HepG2 (cell line): ENCODE measurements around the gene SECISBP2L. TPM values are rescaled to one million over a fixed set of nuclear protein-coding genes. Genes with fewer than 3 reads are reported as not detected.

Experiments used
- ATAC-seq: fragments of 200-7000 bp; cut with Tn5 transposase; 3 replicates; pipeline ENCODE4 v1.9.1; 2020; ENCODE audit warnings: mild to moderate bottlenecking, moderate library complexity
- BruUV-seq: library from RNA; stranded (reverse); fragments of 400-500 nt; replicated peaks from 2 replicates; lab custom pipeline; 2021; lab: Mats Ljungman, UMichigan
- CTCF ChIA-PET: fragments of 300-600 bp; formaldehyde crosslinking; extraction: SDS; loops from one replicate; lab custom pipeline; 2021; ENCODE audit warnings: low total read pairs, inconsistent platforms, low intra/inter-chr PET ratio; lab: Yijun Ruan, JAX
- POLR2A ChIA-PET: fragments of 350-600 bp; sonication (Branson Sonifier 250); formaldehyde crosslinking; loops from one replicate; lab custom pipeline; 2020; ENCODE audit warnings: antibody characterized with exemption, inconsistent platforms; lab: Yijun Ruan, JAX
- DNase-seq: peaks from one replicate; pipeline ENCODE4 v3.0.0-alpha.2; 2015; ENCODE audit warnings: low spot score
- FAIRE-seq: peaks from 3 replicates; lab custom pipeline; 2011; peaks lifted over from hg19 to GRCh38; lab: Jason Lieb, UNC
- H2AFZ ChIP-seq: one replicate; pipeline ENCODE4 v1.6.1; 2011; ENCODE audit warnings: low read length, inconsistent platforms
- H3K27ac ChIP-seq: fragments of 300-600 bp; 3 replicates; pipeline ENCODE4 v1.8.0; 2011; ENCODE audit warnings: mixed run types, mild to moderate bottlenecking, mixed read lengths, low read length, inconsistent platforms; ENCODE audit not compliant: insufficient read depth; ENCODE audit errors: extremely low read length
- H3K27me3 ChIP-seq, 2 experiments: fragments of 200-600 bp in 1 of 2; 2 replicates in 1 of 2; 3 replicates in 1 of 2; pipeline versions ENCODE4 v1.6.0 to v1.8.0; 2011; ENCODE audit warnings: low read length in 2 of 2, mild to moderate bottlenecking in 2 of 2, moderate library complexity in 2 of 2, inconsistent platforms in 1 of 2; ENCODE audit not compliant: insufficient read depth in 2 of 2, control insufficient read depth in 1 of 2
- H3K36me3 ChIP-seq, 2 experiments: fragments of 200-600 bp in 1 of 2; replicated peaks in 1 of 2; 2 replicates in 1 of 2; 3 replicates in 1 of 2; pipeline versions ENCODE4 v1.5.1 to v1.8.0; 2011; ENCODE audit warnings: low read length in 2 of 2, inconsistent platforms in 1 of 2; ENCODE audit not compliant: insufficient read depth in 2 of 2, control insufficient read depth in 1 of 2
- H3K4me1 ChIP-seq: 2 replicates; pipeline ENCODE4 v1.5.1; 2012; ENCODE audit warnings: low read length, inconsistent platforms; ENCODE audit not compliant: insufficient read depth
- H3K4me2 ChIP-seq: 2 replicates; pipeline ENCODE4 v1.6.0; 2011; ENCODE audit warnings: low read depth, low read length, inconsistent platforms
- H3K4me3 ChIP-seq, 3 experiments: fragments of 200-600 bp in 1 of 3; sonication (generic), shearing (Covaris generic) in 1 of 3; replicated peaks in 1 of 3; 2 replicates each; pipeline ENCODE4 v1.5.1; 2011 to 2016; ENCODE audit warnings: low read length in 3 of 3, inconsistent platforms in 2 of 3, low read depth in 2 of 3, mild to moderate bottlenecking in 2 of 3, control low read depth in 1 of 3, mixed read lengths in 1 of 3; ENCODE audit not compliant: insufficient read depth in 1 of 3
- H3K79me2 ChIP-seq: one replicate; pipeline ENCODE4 v1.6.1; 2011; ENCODE audit warnings: low read length, inconsistent platforms; ENCODE audit not compliant: insufficient read depth
- H3K9ac ChIP-seq: 2 replicates; pipeline ENCODE4 v1.6.0; 2011; ENCODE audit warnings: mild to moderate bottlenecking, low read depth, low read length, inconsistent platforms; ENCODE audit not compliant: insufficient read depth
- H3K9me3 ChIP-seq: 2 replicates; pipeline ENCODE4 v1.5.1; 2012; ENCODE audit warnings: mild to moderate bottlenecking, low read length
- H4K20me1 ChIP-seq: 2 replicates; pipeline ENCODE4 v1.6.0; 2011; ENCODE audit warnings: inconsistent platforms, mild to moderate bottlenecking, low read length, moderate library complexity; ENCODE audit not compliant: insufficient read depth
- JUN ChIP-seq: sonication (generic); formaldehyde crosslinking; IDR thresholded peaks from 2 replicates; pipeline ENCODE4 v1.4.0; 2020; ENCODE audit warnings: mild to moderate bottlenecking, missing genetic modification reagents
- MLX ChIP-seq: IDR thresholded peaks from 2 replicates; pipeline ENCODE4 v1.6.1; 2016
- MYPOP ChIP-seq: sonication (generic); formaldehyde crosslinking; IDR thresholded peaks from 2 replicates; pipeline ENCODE4 v1.8.1; 2023; ENCODE audit warnings: mild to moderate bottlenecking, moderate library complexity, missing genetic modification reagents
- PHF5A ChIP-seq: IDR thresholded peaks from one replicate; pipeline ENCODE4 v1.6.1; 2018; ENCODE audit warnings: low read depth, missing genetic modification reagents; ENCODE audit not compliant: unreplicated experiment
- ZNF549 ChIP-seq: sonication (generic); formaldehyde crosslinking; IDR thresholded peaks from 2 replicates; pipeline ENCODE4 v1.5.0; 2020; ENCODE audit warnings: missing genetic modification reagents
- ZNF564 ChIP-seq: sonication (generic); formaldehyde crosslinking; IDR thresholded peaks from 2 replicates; pipeline ENCODE4 v1.8.1; 2023; ENCODE audit warnings: mild to moderate bottlenecking, missing genetic modification reagents
- WGBS: methylation state at CpG from one replicate; pipeline ENCODE4 v1.1.6; 2017; ENCODE audit warnings: low lambda C conversion rate; 5-methylcytosine and 5-hydroxymethylcytosine counted together
- in situ Hi-C: cut with HindIII; loops from 2 replicates; pipeline ENCODE4 v1.10.0; 2017; ENCODE audit warnings: low pct_unique_long_range_greater_than_20kb; ENCODE audit not compliant: extremely low pct_ligation_motif_present
- intact Hi-C: fragments of 100-400 bp; cut with micrococcal nuclease; formaldehyde crosslinking; loops from one replicate; pipeline ENCODE4 v1.10.0; 2022; ENCODE audit not compliant: unreplicated experiment
- polyA plus RNA-seq, 8 experiments: library from polyadenylated mRNA; depleted of rRNA in 3 of 8; stranded (reverse) in 7 of 8; unstranded in 1 of 8; fragments of >200 nt; fragmentation: Illumina TruSeq in 4 of 8; extraction: Trizol in 4 of 8; gene quantifications; 2 replicates each; pipeline versions ENCODE4 v1.2.1 to v1.2.3, GENCODE V29; 2011 to 2016; ENCODE audit warnings: low read depth in 4 of 8, missing spikeins in 1 of 8, mixed read lengths in 1 of 8; ENCODE audit not compliant: insufficient read depth in 1 of 8
- total RNA-seq, 5 experiments: library from RNA; depleted of rRNA; stranded (reverse); fragments of >200 nt; fragmentation: Illumina TruSeq; extraction: Trizol; gene quantifications; 2 replicates each; pipeline ENCODE4 v1.2.3, GENCODE V29; 2016; ENCODE audit warnings: low read depth in 1 of 5
- TF ChIP-seq, protein P1 (sequence below): sonication (generic); formaldehyde crosslinking; IDR thresholded peaks from 2 replicates; pipeline ENCODE4 v1.4.0; 2020; ENCODE audit warnings: missing genetic modification reagents
- TF ChIP-seq, protein P2 (sequence below): sonication (generic); formaldehyde crosslinking; conservative IDR thresholded peaks from 2 replicates; pipeline ENCODE4 v1.8.0; 2022; ENCODE audit warnings: low read depth, missing genetic modification reagents
- TF ChIP-seq, protein P3 (sequence below): sonication (generic); formaldehyde crosslinking; IDR thresholded peaks from 2 replicates; pipeline ENCODE4 v1.4.0; 2020; ENCODE audit warnings: missing genetic modification reagents, borderline replicate concordance

Gene SECISBP2L
- total and polyA plus RNA-seq, 2 of the 13 experiments (the other 11 are each of a cell fraction or from before 2014, with no cell fraction given), result 13.9 to 15.6 TPM

- no peak overlapping the region for H3K4me3 ChIP-seq
- H3K36me3 ChIP-seq, result no peaks in the 10 kb centered on the region
- H3K9ac ChIP-seq, result no peak overlapping the region
- ATAC-seq (no peak), DNase-seq (no peak), FAIRE-seq (no peak)
- 0 out of 5 replicates have a peak, but pooled peaks cover 0 to 12% of the 10 kb centered on the region in 2 experiments for H3K27me3 ChIP-seq
- ChIA-PET POLR2A (no interaction called here), CTCF (no interaction called here)
- in situ Hi-C loops (no loop called here), intact Hi-C loops (no loop called here)
- no peaks in the 10 kb centered on the region for H3K9me3 ChIP-seq
- no peak overlapping the region for H3K4me2 ChIP-seq
- no peak overlapping the region for H2AFZ ChIP-seq
- WGBS, result 37% methylated on average over 7 of the region's 7 CpGs
- no TSS peak for BruUV-seq
- H3K4me1 ChIP-seq, result peaks cover 10% of the 10 kb centered on the region
- no peaks in the 10 kb centered on the region for H3K79me2 ChIP-seq
- TF ChIP-seq MLX (CRISPR knock-in tag) (no peak), ZNF564 (CRISPR knock-in tag) (no peak), PHF5A (CRISPR knock-in tag) (no peak), MYPOP (CRISPR knock-in tag) (no peak), JUN (CRISPR knock-in tag) (no peak), ZNF549 (no peak)
- TF ChIP-seq, protein P1, sequence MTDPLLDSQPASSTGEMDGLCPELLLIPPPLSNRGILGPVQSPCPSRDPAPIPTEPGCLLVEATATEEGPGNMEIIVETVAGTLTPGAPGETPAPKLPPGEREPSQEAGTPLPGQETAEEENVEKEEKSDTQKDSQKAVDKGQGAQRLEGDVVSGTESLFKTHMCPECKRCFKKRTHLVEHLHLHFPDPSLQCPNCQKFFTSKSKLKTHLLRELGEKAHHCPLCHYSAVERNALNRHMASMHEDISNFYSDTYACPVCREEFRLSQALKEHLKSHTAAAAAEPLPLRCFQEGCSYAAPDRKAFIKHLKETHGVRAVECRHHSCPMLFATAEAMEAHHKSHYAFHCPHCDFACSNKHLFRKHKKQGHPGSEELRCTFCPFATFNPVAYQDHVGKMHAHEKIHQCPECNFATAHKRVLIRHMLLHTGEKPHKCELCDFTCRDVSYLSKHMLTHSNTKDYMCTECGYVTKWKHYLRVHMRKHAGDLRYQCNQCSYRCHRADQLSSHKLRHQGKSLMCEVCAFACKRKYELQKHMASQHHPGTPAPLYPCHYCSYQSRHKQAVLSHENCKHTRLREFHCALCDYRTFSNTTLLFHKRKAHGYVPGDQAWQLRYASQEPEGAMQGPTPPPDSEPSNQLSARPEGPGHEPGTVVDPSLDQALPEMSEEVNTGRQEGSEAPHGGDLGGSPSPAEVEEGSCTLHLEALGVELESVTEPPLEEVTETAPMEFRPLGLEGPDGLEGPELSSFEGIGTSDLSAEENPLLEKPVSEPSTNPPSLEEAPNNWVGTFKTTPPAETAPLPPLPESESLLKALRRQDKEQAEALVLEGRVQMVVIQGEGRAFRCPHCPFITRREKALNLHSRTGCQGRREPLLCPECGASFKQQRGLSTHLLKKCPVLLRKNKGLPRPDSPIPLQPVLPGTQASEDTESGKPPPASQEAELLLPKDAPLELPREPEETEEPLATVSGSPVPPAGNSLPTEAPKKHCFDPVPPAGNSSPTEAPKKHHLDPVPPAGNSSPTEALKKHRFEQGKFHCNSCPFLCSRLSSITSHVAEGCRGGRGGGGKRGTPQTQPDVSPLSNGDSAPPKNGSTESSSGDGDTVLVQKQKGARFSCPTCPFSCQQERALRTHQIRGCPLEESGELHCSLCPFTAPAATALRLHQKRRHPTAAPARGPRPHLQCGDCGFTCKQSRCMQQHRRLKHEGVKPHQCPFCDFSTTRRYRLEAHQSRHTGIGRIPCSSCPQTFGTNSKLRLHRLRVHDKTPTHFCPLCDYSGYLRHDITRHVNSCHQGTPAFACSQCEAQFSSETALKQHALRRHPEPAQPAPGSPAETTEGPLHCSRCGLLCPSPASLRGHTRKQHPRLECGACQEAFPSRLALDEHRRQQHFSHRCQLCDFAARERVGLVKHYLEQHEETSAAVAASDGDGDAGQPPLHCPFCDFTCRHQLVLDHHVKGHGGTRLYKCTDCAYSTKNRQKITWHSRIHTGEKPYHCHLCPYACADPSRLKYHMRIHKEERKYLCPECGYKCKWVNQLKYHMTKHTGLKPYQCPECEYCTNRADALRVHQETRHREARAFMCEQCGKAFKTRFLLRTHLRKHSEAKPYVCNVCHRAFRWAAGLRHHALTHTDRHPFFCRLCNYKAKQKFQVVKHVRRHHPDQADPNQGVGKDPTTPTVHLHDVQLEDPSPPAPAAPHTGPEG (CRISPR knock-in tag), result no peak
- TF ChIP-seq, protein P2, sequence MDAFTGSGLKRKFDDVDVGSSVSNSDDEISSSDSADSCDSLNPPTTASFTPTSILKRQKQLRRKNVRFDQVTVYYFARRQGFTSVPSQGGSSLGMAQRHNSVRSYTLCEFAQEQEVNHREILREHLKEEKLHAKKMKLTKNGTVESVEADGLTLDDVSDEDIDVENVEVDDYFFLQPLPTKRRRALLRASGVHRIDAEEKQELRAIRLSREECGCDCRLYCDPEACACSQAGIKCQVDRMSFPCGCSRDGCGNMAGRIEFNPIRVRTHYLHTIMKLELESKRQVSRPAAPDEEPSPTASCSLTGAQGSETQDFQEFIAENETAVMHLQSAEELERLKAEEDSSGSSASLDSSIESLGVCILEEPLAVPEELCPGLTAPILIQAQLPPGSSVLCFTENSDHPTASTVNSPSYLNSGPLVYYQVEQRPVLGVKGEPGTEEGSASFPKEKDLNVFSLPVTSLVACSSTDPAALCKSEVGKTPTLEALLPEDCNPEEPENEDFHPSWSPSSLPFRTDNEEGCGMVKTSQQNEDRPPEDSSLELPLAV, result no peak
- TF ChIP-seq, protein P3, sequence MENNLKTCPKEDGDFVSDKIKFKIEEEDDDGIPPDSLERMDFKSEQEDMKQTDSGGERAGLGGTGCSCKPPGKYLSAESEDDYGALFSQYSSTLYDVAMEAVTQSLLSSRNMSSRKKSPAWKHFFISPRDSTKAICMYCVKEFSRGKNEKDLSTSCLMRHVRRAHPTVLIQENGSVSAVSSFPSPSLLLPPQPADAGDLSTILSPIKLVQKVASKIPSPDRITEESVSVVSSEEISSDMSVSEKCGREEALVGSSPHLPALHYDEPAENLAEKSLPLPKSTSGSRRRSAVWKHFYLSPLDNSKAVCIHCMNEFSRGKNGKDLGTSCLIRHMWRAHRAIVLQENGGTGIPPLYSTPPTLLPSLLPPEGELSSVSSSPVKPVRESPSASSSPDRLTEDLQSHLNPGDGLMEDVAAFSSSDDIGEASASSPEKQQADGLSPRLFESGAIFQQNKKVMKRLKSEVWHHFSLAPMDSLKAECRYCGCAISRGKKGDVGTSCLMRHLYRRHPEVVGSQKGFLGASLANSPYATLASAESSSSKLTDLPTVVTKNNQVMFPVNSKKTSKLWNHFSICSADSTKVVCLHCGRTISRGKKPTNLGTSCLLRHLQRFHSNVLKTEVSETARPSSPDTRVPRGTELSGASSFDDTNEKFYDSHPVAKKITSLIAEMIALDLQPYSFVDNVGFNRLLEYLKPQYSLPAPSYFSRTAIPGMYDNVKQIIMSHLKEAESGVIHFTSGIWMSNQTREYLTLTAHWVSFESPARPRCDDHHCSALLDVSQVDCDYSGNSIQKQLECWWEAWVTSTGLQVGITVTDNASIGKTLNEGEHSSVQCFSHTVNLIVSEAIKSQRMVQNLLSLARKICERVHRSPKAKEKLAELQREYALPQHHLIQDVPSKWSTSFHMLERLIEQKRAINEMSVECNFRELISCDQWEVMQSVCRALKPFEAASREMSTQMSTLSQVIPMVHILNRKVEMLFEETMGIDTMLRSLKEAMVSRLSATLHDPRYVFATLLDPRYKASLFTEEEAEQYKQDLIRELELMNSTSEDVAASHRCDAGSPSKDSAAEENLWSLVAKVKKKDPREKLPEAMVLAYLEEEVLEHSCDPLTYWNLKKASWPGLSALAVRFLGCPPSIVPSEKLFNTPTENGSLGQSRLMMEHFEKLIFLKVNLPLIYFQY (CRISPR knock-in tag), result no peak
- H3K27ac ChIP-seq, result no peak overlapping the region
- no peaks in the 10 kb centered on the region for H4K20me1 ChIP-seq
Measured at GRCh38 chr15:48984021-48984710, 62.1 kb downstream of the SECISBP2L start.
